D721Med (cell line): ENCODE results near the gene FOXK1.

Source experiments
- DNase-seq: peaks from one replicate; pipeline ENCODE4 v3.0.0; 2011; ENCODE audit warnings: low spot score; ENCODE audit not compliant: insufficient read length
- FAIRE-seq: peaks from 2 replicates; lab custom pipeline; 2011; peaks lifted over from hg19 to GRCh38; lab: Jason Lieb, UNC
- TF ChIP-seq, protein P1 (sequence below): IDR thresholded peaks from 2 replicates; pipeline ENCODE4 v1.5.1; 2012; ENCODE audit warnings: mild to moderate bottlenecking, control low read depth; ENCODE audit not compliant: insufficient read depth; ENCODE audit errors: missing control alignments

Gene FOXK1

DNA sequence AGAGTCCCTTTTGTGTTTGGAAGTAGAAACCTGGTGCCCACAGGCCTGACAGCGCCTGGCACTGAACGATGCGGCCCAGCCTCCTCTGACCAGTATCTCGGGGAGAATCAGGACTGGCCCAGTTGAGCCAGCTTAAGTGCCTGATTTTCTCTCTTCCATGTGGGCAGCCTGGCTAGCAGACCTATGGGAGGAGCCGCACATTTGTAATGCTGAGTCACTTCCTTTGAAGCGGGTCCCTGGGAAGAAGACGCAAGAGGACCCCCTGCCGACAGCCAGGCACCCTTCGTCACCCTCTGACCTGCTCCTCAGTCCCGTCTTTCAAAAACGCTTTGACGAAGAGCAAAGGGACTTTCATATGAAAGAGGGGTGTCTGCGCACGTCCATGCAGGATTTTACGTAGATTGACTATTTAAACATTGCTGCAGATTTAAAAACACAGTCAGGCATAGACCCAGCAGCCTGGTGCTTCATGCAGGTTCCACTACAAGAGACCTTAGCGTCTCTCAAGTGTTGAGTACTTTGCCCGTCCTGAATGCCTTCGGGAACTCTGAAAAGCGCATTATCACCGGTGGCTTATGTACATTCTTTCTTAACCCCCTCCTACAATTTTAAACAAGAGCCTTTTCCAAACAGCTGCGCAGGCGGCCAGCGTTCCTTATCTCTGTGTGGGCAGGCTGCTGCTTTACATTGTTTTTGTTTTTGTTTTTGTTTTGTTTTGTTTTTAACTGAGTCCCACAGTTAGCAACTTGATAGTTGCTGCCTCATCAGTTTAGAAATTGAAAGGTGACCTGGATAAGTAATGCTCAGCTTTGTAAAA is 56.8 kb downstream of the FOXK1 start:
- TF ChIP-seq, protein P1, sequence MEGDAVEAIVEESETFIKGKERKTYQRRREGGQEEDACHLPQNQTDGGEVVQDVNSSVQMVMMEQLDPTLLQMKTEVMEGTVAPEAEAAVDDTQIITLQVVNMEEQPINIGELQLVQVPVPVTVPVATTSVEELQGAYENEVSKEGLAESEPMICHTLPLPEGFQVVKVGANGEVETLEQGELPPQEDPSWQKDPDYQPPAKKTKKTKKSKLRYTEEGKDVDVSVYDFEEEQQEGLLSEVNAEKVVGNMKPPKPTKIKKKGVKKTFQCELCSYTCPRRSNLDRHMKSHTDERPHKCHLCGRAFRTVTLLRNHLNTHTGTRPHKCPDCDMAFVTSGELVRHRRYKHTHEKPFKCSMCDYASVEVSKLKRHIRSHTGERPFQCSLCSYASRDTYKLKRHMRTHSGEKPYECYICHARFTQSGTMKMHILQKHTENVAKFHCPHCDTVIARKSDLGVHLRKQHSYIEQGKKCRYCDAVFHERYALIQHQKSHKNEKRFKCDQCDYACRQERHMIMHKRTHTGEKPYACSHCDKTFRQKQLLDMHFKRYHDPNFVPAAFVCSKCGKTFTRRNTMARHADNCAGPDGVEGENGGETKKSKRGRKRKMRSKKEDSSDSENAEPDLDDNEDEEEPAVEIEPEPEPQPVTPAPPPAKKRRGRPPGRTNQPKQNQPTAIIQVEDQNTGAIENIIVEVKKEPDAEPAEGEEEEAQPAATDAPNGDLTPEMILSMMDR: no peak
- no peak for FAIRE-seq
- DNase-seq: no peak

GRCh38 chr7:4739528-4739992 is 57.5 kb downstream of the FOXK1 start:
- FAIRE-seq (no peak), DNase-seq (no peak)
- TF ChIP-seq, protein P1: no peak

GRCh38 chr7:4740796-4741195 is 58.7 kb downstream of the FOXK1 start:
- FAIRE-seq: no peak
- TF ChIP-seq, protein P1: no peak

GRCh38 chr7:4742051-4742573 is 60.0 kb downstream of the FOXK1 start:
- TF ChIP-seq, protein P1: no peak
- FAIRE-seq (no peak), DNase-seq (no peak)

More at GRCh38 chr7:4740796-4741195, 58.7 kb downstream of the FOXK1 start:
- DNase-seq: no peak

- no peak for FAIRE-seq
- TF ChIP-seq, protein P1: no peak
- DNase-seq: no peak
Measured at GRCh38 chr7:4742852-4743251, 60.8 kb downstream of the FOXK1 start.

GRCh38 chr7:4744391-4745264 is 62.5 kb downstream of the FOXK1 start:
- DNase-seq: peak; percentile 91
- TF ChIP-seq, protein P1: no peak
- no peak for FAIRE-seq
